ENCODE measurements around the gene RPTOR. TPM values are rescaled to one million over a fixed set of nuclear protein-coding genes. Genes with fewer than 3 reads are reported as not detected.

RPTOR gene
- polyA plus RNA-seq, 1 of the 3 experiments (the other 2 are of a cell fraction), result 14.9 TPM

- Histone ChIP-seq H3K36me3 (replicated peaks in 1 of 2; ENCODE audit: control insufficient read depth in 1 of 2, insufficient read depth in 2 of 2, low read length in 1 of 2) (no peaks in the 10 kb centered on the region), H2AFZ (ENCODE audit: low read depth) (no peak overlapping the region), H3K27ac (ENCODE audit: low read depth in 2 of 2, low read length in 1 of 2) (peak overlapping the region in 1 of 2 experiments; percentile 80; a peak in 2 of 4 replicates), H4K20me1 (ENCODE audit: insufficient read depth) (peaks cover 26% of the 10 kb centered on the region; the same call in 1 of the 2 replicates), H3F3A (replicated peaks; ENCODE audit: insufficient read depth) (no peaks in the 10 kb centered on the region), H3K4me1 (ENCODE audit: control insufficient read depth in 1 of 2, insufficient read depth in 2 of 2, low read depth in 1 of 2, low read length in 1 of 2) (peaks cover 8 to 51% of the 10 kb centered on the region in 2 experiments; a peak in 3 of 4 replicates), H3K4me2 (no peak overlapping the region), H3K9me2 (no peaks in the 10 kb centered on the region), H3K9ac (no peak overlapping the region), H3K4me3 (ENCODE audit: low read depth in 2 of 2, low read length in 1 of 2) (no peak overlapping the region), H3K79me2 (ENCODE audit: insufficient read depth) (peaks cover 63% of the 10 kb centered on the region), H3K27me3 (ENCODE audit: insufficient read depth) (no peaks in the 10 kb centered on the region), H3K9me3 (no peaks in the 10 kb centered on the region)
- peak; percentile 65 for DNase-seq
- TF ChIP-seq POLR2AphosphoS5 (IDR thresholded peaks at IDR 0.05; ENCODE audit: low read depth, low read length), result no peak
- no peak for TF ChIP-seq TEAD4 (IDR thresholded peaks at IDR 0.05; ENCODE audit: borderline replicate concordance, insufficient read depth)
- no peak for TF ChIP-seq REST (IDR thresholded peaks at IDR 0.05; ENCODE audit: low read depth, low read length)
- TF ChIP-seq NFIC (IDR thresholded peaks at IDR 0.05; ENCODE audit: borderline replicate concordance), result no peak
- no peak for TF ChIP-seq USF1 (IDR thresholded peaks at IDR 0.05; ENCODE audit: borderline replicate concordance, low read depth)
- CTCF ChIA-PET, result interaction anchor here (1.1 to 1.7 kb wide), 5 partner anchors 10 to 166 kb away, joined by 3 to 8 read pairs (median 4); no protein-coding TSS in a partner anchor
- 78% methylated on average over 5 of the region's 14 CpGs for WGBS (ENCODE audit: low lambda C conversion rate)
- POLR2A ChIA-PET, result no interaction called here
These were observed 151.8 kb downstream of the RPTOR start for GRCh38 chr17:80696456-80696855.

GRCh38 chr17:80696964-80697363, 152.3 kb downstream of the RPTOR start:
- DNase-seq, result no peak
- H3K27me3 ChIP-seq (ENCODE audit: insufficient read depth), result no peaks in the 10 kb centered on the region
- WGBS (ENCODE audit: low lambda C conversion rate), result 88% methylated on average over 5 of the region's 5 CpGs
- H3K9me2 ChIP-seq, result no peaks in the 10 kb centered on the region
- H3K4me2 ChIP-seq, result no peak overlapping the region
- no peaks in the 10 kb centered on the region for H3K36me3 ChIP-seq (replicated peaks in 1 of 2; ENCODE audit: control insufficient read depth in 1 of 2, insufficient read depth in 2 of 2, low read length in 1 of 2)
- CTCF ChIA-PET, result interaction anchor here (1.2 kb wide), 1 partner anchor 165 kb away, joined by 3 read pairs; no protein-coding TSS in a partner anchor
- TF ChIP-seq USF1 (IDR thresholded peaks at IDR 0.05; ENCODE audit: borderline replicate concordance, low read depth) (no peak), RCOR1 (IDR thresholded peaks at IDR 0.05; ENCODE audit: low read length) (no peak), RXRA (IDR thresholded peaks at IDR 0.05; ENCODE audit: borderline replicate concordance, low read depth) (no peak), FOXJ3 (CRISPR knock-in tag; IDR thresholded peaks at IDR 0.05) (no peak), RAD21 (IDR thresholded peaks at IDR 0.05; ENCODE audit: low read length) (no peak), EP300 (IDR thresholded peaks at IDR 0.05; ENCODE audit: borderline replicate concordance in 1 of 2, low read depth in 1 of 2, low read length in 1 of 2) (no peak), CHD2 (IDR thresholded peaks at IDR 0.05; ENCODE audit: low read length, partially characterized antibody) (no peak), ZBTB33 (IDR thresholded peaks at IDR 0.05; ENCODE audit: borderline replicate concordance, low read depth) (no peak), NFIC (IDR thresholded peaks at IDR 0.05; ENCODE audit: borderline replicate concordance) (no peak), GABPA (IDR thresholded peaks at IDR 0.05; ENCODE audit: low read depth) (no peak), GATA2 (CRISPR knock-in tag; IDR thresholded peaks at IDR 0.05) (no peak), YY1 (IDR thresholded peaks at IDR 0.05; ENCODE audit: low read depth) (no peak)
- POLR2A ChIA-PET, result no interaction called here
- H3K4me3 ChIP-seq (ENCODE audit: low read depth in 2 of 2, low read length in 1 of 2), result no peak overlapping the region
- H4K20me1 ChIP-seq (ENCODE audit: insufficient read depth), result peaks cover 28% of the 10 kb centered on the region; the same call in 1 of the 2 replicates
- peaks cover 59% of the 10 kb centered on the region for H3K79me2 ChIP-seq (ENCODE audit: insufficient read depth)
- no peak overlapping the region for H2AFZ ChIP-seq (ENCODE audit: low read depth)
- peak overlapping the region in 1 of 2 experiments; percentile 80; a peak in 1 of 4 replicates for H3K27ac ChIP-seq (ENCODE audit: low read depth in 2 of 2, low read length in 1 of 2)
- H3F3A ChIP-seq (replicated peaks; ENCODE audit: insufficient read depth), result no peaks in the 10 kb centered on the region
- no peaks in the 10 kb centered on the region for H3K9me3 ChIP-seq
- H3K4me1 ChIP-seq (ENCODE audit: control insufficient read depth in 1 of 2, insufficient read depth in 2 of 2, low read depth in 1 of 2, low read length in 1 of 2), result peaks cover 8 to 54% of the 10 kb centered on the region in 2 experiments; a peak in 3 of 4 replicates
- H3K9ac ChIP-seq, result no peak overlapping the region
